GM12873 (cell line): ENCODE data around the gene SEC24C.

Experiments
- CTCF ChIP-seq: IDR thresholded peaks from 2 replicates; pipeline ENCODE4 v1.5.1; 2012; ENCODE audit warnings: low read depth, mild to moderate bottlenecking, moderate library complexity, low read length, control low read depth; ENCODE audit not compliant: insufficient read depth; ENCODE audit errors: missing control alignments

Gene SEC24C

GRCh38 chr10:73798927-73799560 is 54.9 kb downstream of the SEC24C start:
- no peak for TF ChIP-seq CTCF

GRCh38 chr10:73799899-73800559 is 55.9 kb downstream of the SEC24C start:
- no peak for TF ChIP-seq CTCF

- no peak for TF ChIP-seq CTCF
These were observed 56.5 kb downstream of the SEC24C start for GRCh38 chr10:73800560-73801252.

GRCh38 chr10:73801253-73801590 is 57.0 kb downstream of the SEC24C start:
- no peak for TF ChIP-seq CTCF

- no peak for TF ChIP-seq CTCF
These were observed 58.3 kb downstream of the SEC24C start for GRCh38 chr10:73802276-73802991.

- no peak for TF ChIP-seq CTCF
These were observed 59.6 kb downstream of the SEC24C start for GRCh38 chr10:73803680-73804286.
